ENCODE measurements around the gene SAE1.

- TF ChIP-seq EZH2 (IDR thresholded peaks at IDR 0.05; ENCODE audit: insufficient read depth, poor library complexity, severe bottlenecking) (no peak), EZH2phosphoT487 (IDR thresholded peaks at IDR 0.05; ENCODE audit: insufficient read depth, low read depth) (no peak)
These were observed 127.8 kb downstream of the SAE1 start for GRCh38 chr19:47258434-47258833.
